Stomach smooth muscle (tissue), 2 donors: ENCODE results near the gene AP1S2.

ENCODE experiments used
- H3K27ac ChIP-seq: one replicate; pipeline ENCODE4 v1.7.0; 2013; ENCODE audit warnings: mild to moderate bottlenecking, low read length, inconsistent platforms
- H3K27me3 ChIP-seq, 2 donors: one replicate each; pipeline ENCODE4 v1.7.0; 2013; ENCODE audit warnings: low read length in 2 of 2; ENCODE audit not compliant: insufficient read depth in 2 of 2, control insufficient read depth in 1 of 2
- H3K36me3 ChIP-seq, 2 donors: one replicate each; pipeline ENCODE4 v1.7.0; 2013; ENCODE audit warnings: low read length in 2 of 2; ENCODE audit not compliant: control insufficient read depth in 2 of 2, insufficient read depth in 2 of 2
- H3K4me1 ChIP-seq: one replicate; pipeline ENCODE4 v1.7.0; 2013; ENCODE audit warnings: low read length; ENCODE audit not compliant: control insufficient read depth, insufficient read depth
- H3K4me3 ChIP-seq, 2 donors: one replicate each; pipeline ENCODE4 v1.7.0; 2013; ENCODE audit warnings: low read length in 2 of 2
- H3K9ac ChIP-seq, 2 donors: one replicate each; pipeline ENCODE4 v1.7.0; 2013; ENCODE audit warnings: low read length in 2 of 2, mild to moderate bottlenecking in 1 of 2
- H3K9me3 ChIP-seq, 2 donors: one replicate each; pipeline ENCODE4 v1.7.0; 2013; ENCODE audit warnings: low read length in 2 of 2; ENCODE audit not compliant: control insufficient read depth in 2 of 2
- donor health status: healthy.
- donor health status: Pancreatic carcinoma.

AP1S2 gene

DNA sequence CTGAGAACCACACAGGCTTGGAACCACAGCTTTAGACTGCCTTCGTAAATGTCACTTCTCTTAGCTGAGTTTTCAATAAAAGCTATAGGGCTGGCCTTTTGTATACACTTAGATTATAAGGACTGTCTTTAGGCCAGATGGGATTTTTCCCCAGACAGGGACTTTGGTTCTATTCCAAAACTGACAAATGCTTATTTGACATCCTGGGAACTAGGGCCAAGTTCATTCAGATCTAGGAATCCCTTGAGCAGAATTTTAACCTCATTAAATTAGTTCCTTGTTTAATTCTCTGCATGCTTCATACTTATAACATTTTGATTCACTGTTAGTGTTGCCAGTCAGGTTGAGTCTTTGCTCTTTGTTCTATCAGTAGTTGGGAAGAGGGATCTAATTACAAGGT is 41.2 kb downstream of the AP1S2 start:
- Histone ChIP-seq H3K9ac (no peak overlapping the region), H3K4me1 (no peaks in the 10 kb centered on the region), H3K27me3 (no peaks in the 10 kb centered on the region), H3K36me3 (peaks cover 7 to 36% of the 10 kb centered on the region in 2 donors), H3K27ac (no peak overlapping the region), H3K4me3 (no peak overlapping the region), H3K9me3 (no peaks in the 10 kb centered on the region)

DNA sequence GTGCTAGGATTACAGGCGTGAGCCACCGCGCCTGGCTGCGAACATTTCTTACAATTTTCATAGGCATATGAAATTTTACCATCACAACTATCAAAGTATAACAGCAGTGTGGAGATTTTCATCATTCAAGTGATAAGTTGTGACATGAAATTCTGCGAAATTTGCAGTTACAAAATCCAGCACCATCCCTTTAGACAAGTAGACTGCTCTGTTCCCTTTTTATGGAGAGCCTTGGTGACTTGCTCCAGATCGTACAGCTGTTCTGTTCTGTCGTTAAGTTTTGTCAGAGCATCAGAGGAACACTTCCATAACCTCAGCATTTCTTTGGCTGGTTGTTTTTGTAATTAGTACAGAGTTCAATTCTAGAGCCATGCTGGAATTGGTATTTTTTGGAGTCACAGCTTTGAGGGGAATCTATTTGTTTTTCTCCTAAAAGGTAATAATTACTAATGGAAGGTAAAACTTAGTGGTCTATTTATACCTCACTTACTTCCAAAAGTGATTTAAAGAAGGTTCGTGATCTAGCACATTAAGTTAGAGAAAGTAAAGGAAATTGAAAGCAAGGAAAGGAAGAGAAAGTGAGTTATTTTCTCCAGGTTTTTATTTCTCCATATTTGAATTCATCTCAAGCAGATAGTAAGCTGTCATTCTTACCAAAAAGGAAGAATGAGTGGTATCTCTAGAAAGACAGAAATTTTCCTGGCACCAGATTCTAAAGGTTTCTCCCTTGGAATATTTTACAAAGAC is 42.2 kb downstream of the AP1S2 start:
- H3K4me1 ChIP-seq: no peaks in the 10 kb centered on the region
- no peaks in the 10 kb centered on the region for H3K27me3 ChIP-seq
- H3K36me3 ChIP-seq: peaks cover 7 to 31% of the 10 kb centered on the region in 2 donors
- H3K4me3 ChIP-seq: no peak overlapping the region
- H3K27ac ChIP-seq: no peak overlapping the region
- no peak overlapping the region for H3K9ac ChIP-seq
- H3K9me3 ChIP-seq: no peaks in the 10 kb centered on the region

DNA sequence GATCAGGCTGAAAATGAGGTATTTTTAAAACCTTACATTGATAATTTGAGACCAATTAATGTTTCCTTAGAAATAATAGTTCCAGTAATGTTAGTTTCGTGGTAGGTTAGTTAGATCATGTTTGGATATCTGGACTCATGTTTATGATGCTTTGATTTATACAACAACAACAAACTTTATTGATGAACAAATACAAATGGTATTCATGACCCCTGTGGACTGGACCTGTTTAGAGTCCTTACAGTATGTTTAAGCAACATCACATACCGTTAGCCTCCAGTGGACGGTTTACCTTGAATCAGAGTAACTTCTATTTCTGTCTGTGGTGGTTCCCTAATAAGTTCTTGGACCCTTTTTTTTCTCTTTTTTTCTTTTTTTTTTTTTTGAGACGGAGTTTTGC is 46.4 kb downstream of the AP1S2 start:
- H3K4me3 ChIP-seq: no peak overlapping the region
- H3K27me3 ChIP-seq: no peaks in the 10 kb centered on the region
- no peak overlapping the region for H3K27ac ChIP-seq
- H3K36me3 ChIP-seq: peaks cover 12 to 13% of the 10 kb centered on the region in 2 donors
- no peaks in the 10 kb centered on the region for H3K4me1 ChIP-seq
- H3K9ac ChIP-seq: no peak overlapping the region
- no peaks in the 10 kb centered on the region for H3K9me3 ChIP-seq

DNA sequence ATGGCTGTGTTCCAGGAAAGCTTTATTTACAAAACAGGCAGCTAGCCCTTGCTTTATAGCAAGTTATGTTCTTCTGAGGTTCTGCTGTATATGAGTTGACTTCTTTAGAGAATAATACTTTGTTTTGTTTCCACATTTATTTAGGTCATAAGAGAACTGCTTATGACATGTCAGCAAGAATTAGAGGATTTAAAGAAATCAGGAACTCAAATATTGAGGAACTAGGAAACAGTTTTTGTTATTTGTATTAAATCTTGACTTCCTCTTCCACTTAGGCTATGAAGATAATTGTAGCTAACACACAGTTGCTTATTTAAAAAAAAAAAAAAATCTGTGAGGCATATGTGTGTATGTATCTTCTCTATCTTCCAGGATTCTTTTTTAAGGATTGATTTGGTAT is 50.0 kb downstream of the AP1S2 start:
- no peak overlapping the region for H3K27ac ChIP-seq
- H3K4me3 ChIP-seq: no peak overlapping the region
- H3K27me3 ChIP-seq: no peaks in the 10 kb centered on the region
- no peaks in the 10 kb centered on the region for H3K9me3 ChIP-seq
- peaks cover 6 to 10% of the 10 kb centered on the region in 2 donors for H3K36me3 ChIP-seq
- no peaks in the 10 kb centered on the region for H3K4me1 ChIP-seq
- no peak overlapping the region for H3K9ac ChIP-seq

DNA sequence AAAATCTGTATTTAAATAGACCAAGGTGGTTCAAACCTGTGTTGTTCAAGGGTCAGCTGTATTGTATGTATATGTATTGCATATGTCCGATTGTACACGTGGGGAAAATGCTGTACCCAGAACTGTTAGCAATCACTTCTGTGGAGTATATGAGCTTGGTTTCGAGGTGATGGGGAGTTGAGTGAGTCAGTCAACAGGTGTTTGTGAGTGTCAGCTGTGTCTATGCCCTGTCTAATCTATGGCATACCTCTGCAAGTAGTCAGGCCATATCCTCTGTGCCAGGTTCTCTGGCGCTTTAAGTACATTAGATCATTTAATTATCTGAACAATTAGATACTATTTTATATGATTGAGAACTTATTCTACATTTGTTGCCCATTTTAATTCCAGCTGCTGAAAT is 56.9 kb downstream of the AP1S2 start:
- Histone ChIP-seq H3K4me1 (no peaks in the 10 kb centered on the region), H3K9me3 (no peaks in the 10 kb centered on the region), H3K36me3 (peaks cover 0 to 2% of the 10 kb centered on the region in 2 donors)

DNA sequence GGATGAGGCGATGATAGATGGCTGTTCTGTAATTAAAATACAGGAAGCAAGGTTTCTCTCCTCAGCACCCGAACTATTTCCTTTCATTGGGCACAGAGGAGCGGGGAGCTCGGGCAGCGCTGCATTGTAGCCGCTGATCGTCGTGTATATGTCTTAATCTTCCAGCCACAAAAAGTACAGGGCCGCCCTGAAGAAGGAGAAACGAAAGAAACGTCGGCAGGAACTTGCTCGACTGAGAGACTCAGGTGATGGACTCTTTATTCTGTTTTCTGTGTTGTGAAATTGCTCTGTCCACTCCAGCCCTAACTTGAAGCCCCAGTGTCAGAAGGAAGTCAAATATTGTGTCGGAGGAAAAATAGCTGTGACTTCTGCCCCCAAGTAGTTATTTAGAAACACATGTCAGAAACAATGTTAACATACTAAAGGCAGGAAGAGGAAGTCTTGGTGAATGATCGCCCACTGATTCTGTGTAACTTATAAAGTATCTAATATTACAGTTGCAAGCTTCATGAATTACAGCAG is 63.8 kb downstream of the AP1S2 start:
- peak overlapping the region; percentile 76 to 96 for H3K4me3 ChIP-seq
- no peaks in the 10 kb centered on the region for H3K9me3 ChIP-seq
- peaks cover 0 to 2% of the 10 kb centered on the region in 2 donors for H3K36me3 ChIP-seq
- H3K9ac ChIP-seq: peak overlapping the region; percentile 73 to 88
- peaks cover 7% of the 10 kb centered on the region for H3K4me1 ChIP-seq
- H3K27ac ChIP-seq: peak overlapping the region; percentile 58
- no peaks in the 10 kb centered on the region for H3K27me3 ChIP-seq

More for the DNA sequence above, 56.9 kb downstream of the AP1S2 start:
- H3K27ac ChIP-seq: no peak overlapping the region
- H3K9ac ChIP-seq: no peak overlapping the region
- no peaks in the 10 kb centered on the region for H3K27me3 ChIP-seq
- H3K4me3 ChIP-seq: no peak overlapping the region

DNA sequence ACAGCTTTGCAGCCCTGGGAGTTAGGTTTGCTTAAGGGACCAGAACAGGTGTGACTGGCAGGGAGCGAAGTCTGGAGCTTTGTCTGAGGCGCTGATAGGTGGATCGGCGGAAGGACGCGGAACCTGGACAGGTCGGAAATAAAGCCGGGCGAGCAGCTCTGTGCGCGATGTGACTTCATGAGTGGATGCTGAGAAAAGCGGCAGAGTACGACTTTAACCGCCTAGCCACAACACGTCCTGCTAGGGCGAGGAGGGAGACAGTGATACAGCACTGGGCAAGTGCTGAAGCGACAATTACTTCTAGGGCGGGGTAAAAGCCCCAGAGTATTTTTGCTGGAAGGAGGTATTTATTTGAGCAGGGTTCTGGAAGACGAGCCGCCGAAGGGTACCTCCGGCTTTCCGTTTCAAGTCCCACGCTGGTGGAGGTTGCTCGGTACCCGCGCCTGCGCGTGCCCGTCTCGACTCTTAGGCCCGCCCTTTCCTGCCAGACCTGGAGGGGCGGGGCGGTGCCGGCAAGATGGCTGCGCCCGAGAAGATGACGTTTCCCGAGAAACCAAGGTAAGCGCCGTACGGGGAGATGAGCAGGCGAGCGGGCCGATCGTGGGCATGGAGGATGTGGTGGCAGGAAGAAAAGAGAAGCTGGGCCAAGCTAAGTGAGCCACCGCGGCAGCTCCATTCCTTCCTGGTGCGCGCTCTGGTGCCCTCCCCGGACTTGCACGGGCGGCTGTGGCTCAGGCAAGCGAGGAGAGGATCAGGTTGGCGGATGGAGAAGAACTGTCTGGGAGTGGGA is 64.4 kb downstream of the AP1S2 start, which contains the start of gene ZRSR2:
Gene ZRSR2, plus strand, starts transcription at position 506 of the 790 bp plus-strand sequence. Its CDS starts 12 bp downstream, at position 518.
- Histone ChIP-seq H3K9ac (peak within 1 kb of the TSS; percentile 73 to 88), H3K27ac (peak within 1 kb of the TSS; percentile 58)

DNA sequence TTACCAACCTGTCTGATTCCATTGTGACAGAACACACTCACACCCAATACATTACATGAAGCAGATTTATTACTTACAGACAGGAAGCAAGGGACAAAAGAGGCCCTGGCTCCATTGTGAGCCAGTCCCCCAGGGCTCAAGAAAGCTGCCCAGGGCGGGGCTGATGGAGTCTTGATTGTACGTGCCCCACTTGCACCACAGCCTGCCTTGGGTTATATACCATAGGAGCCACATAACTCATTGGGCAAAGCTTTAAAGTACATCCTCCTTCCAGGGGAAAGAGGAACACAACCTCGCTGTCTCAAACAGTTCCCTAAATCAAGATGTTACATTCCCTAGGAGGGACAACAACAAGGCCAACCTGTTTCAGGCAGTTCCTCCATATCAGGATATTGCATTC is 67.7 kb downstream of the AP1S2 start:
- Histone ChIP-seq H3K36me3 (peaks cover 0 to 3% of the 10 kb centered on the region in 2 donors), H3K27ac (no peak overlapping the region)

More for the DNA sequence above, 64.4 kb downstream of the AP1S2 start, which contains the start of gene ZRSR2:
- Histone ChIP-seq H3K27me3 (no peaks in the 10 kb centered on the region), H3K9me3 (no peaks in the 10 kb centered on the region), H3K4me1 (peaks cover 7% of the 10 kb centered on the region), H3K36me3 (peaks cover 0 to 2% of the 10 kb centered on the region in 2 donors), H3K4me3 (peak within 1 kb of the TSS; percentile 76 to 96)

DNA sequence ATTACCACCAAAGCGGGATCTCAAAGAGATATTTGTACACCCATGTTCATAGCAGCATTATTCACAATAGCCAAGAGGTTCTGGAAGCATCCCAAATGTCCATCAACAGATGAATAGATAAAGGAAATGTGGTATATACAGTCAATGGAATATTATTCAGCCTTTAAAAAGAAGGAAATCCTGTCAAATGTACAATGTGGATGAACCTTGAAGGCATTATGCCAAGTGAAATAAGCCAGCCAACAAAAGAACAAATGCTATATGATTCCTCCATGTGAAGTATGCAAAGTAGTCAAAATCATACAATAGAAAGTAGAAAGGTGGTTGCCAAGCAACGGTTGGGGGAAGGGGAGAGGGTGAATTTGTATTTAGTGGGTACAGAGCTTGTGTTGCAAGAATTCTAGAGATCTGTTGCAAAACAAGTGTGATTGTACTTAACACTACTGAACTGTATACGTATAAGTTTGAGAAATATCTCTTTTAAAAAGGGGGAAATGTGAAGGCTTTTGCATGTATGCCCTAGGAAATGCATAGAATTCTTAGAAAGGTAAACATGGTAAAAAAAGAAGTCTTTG is 69.3 kb downstream of the AP1S2 start:
- Histone ChIP-seq H3K9me3 (no peaks in the 10 kb centered on the region), H3K27ac (no peak overlapping the region), H3K9ac (no peak overlapping the region), H3K36me3 (peaks cover 3 to 5% of the 10 kb centered on the region in 2 donors), H3K4me3 (no peak overlapping the region), H3K27me3 (no peaks in the 10 kb centered on the region), H3K4me1 (peaks cover 7% of the 10 kb centered on the region)

More for the DNA sequence above, 67.7 kb downstream of the AP1S2 start:
- no peak overlapping the region for H3K9ac ChIP-seq
- H3K9me3 ChIP-seq: no peaks in the 10 kb centered on the region
- peaks cover 7% of the 10 kb centered on the region for H3K4me1 ChIP-seq
- no peaks in the 10 kb centered on the region for H3K27me3 ChIP-seq
- H3K4me3 ChIP-seq: no peak overlapping the region

DNA sequence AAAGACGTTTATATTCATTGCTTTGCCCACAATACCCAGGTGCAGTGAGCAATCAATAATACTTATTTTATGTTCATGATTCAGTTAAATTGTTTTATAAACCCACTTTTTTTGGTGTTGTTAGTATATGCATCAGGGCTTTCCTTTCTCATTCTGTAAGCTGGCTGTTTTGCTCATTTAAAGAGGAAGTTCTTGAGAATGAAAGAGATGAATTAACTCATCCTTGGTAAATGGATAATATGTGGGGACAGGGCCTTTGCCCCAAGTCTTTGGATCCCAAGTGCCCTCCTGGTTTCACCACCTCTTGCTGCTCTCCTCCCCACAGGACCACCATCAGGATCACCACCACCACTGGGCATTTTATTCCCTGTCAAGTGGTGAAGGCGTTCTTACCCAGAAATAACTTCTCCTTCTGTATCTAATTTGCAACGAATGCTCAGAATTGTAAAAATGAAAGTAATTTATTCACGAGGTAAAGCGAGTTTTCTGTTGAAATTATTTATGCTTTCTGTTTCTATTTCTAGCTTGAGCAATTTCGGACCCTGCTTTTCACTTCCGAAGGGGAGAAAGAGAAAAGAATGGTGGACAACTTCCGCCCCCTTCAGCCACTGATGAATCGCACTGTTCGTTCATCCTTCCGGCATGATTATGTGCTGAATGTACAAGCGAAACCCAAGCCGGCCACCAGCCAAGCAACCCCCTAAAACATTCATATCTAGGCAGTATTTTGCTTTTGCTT is 72.5 kb downstream of the AP1S2 start:
- H3K4me3 ChIP-seq: no peak overlapping the region
- H3K27me3 ChIP-seq: no peaks in the 10 kb centered on the region
- no peak overlapping the region for H3K9ac ChIP-seq
- no peaks in the 10 kb centered on the region for H3K4me1 ChIP-seq
- peaks cover 3 to 8% of the 10 kb centered on the region in 2 donors for H3K36me3 ChIP-seq
- no peak overlapping the region for H3K27ac ChIP-seq
- no peaks in the 10 kb centered on the region for H3K9me3 ChIP-seq
